WERI-Rb-1 (cell line): Measurements from ENCODE around the gene JAG1.

ENCODE experiments used
- DNase-seq: peaks from one replicate; pipeline ENCODE4 v3.0.0-alpha.2; 2020
- H3K27ac ChIP-seq: fragments of 250-450 bp; sonication (Bioruptor Pico); 2 replicates; pipeline ENCODE4 v1.5.1; 2020; ENCODE audit warnings: mild to moderate bottlenecking, moderate library complexity
- H3K27me3 ChIP-seq: fragments of 250-450 bp; sonication (Bioruptor Pico); 2 replicates; pipeline ENCODE4 v1.5.1; 2021; ENCODE audit warnings: mild to moderate bottlenecking, low read depth, moderate library complexity; ENCODE audit not compliant: insufficient read depth, severe bottlenecking
- H3K36me3 ChIP-seq: fragments of 250-450 bp; sonication (Bioruptor Pico); 2 replicates; pipeline ENCODE4 v1.5.1; 2020; ENCODE audit warnings: mild to moderate bottlenecking, moderate library complexity
- H3K4me3 ChIP-seq: 2 replicates; pipeline ENCODE4 v1.5.1; 2011; ENCODE audit warnings: low read depth, mild to moderate bottlenecking, control low read depth, low read length
- H3K9me3 ChIP-seq: fragments of 250-450 bp; sonication (Bioruptor Pico); 2 replicates; pipeline ENCODE4 v1.5.1; 2021; ENCODE audit warnings: mild to moderate bottlenecking, moderate library complexity; ENCODE audit not compliant: severe bottlenecking
- CTCF ChIP-seq: IDR thresholded peaks from 2 replicates; pipeline ENCODE4 v1.5.1; 2011; ENCODE audit warnings: low read depth, mild to moderate bottlenecking, control low read depth, inconsistent platforms, low read length

JAG1 gene

GRCh38 chr20:10681494-10681893 lies 7.7 kb upstream of the JAG1 start:
- no peaks in the 10 kb centered on the region for H3K27me3 ChIP-seq

GRCh38 chr20:10680571-10680970 lies 6.8 kb upstream of the JAG1 start:
- TF ChIP-seq CTCF: no peak
- Histone ChIP-seq H3K4me3 (no peak overlapping the region), H3K36me3 (no peaks in the 10 kb centered on the region), H3K27ac (no peak overlapping the region), H3K9me3 (no peaks in the 10 kb centered on the region), H3K27me3 (no peaks in the 10 kb centered on the region)
- DNase-seq: no peak

More at GRCh38 chr20:10681494-10681893, 7.7 kb upstream of the JAG1 start:
- no peak overlapping the region for H3K27ac ChIP-seq
- no peak for DNase-seq
- H3K36me3 ChIP-seq: no peaks in the 10 kb centered on the region
- H3K4me3 ChIP-seq: no peak overlapping the region
- TF ChIP-seq CTCF: no peak
- no peaks in the 10 kb centered on the region for H3K9me3 ChIP-seq

- TF ChIP-seq CTCF: no peak
- Histone ChIP-seq H3K4me3 (no peak overlapping the region), H3K9me3 (no peaks in the 10 kb centered on the region), H3K27ac (no peak overlapping the region), H3K36me3 (no peaks in the 10 kb centered on the region), H3K27me3 (no peaks in the 10 kb centered on the region)
- DNase-seq: no peak
Measured at GRCh38 chr20:10679269-10679668, 5.5 kb upstream of the JAG1 start.

- Histone ChIP-seq H3K27me3 (peaks cover 7% of the 10 kb centered on the region), H3K4me3 (no peak overlapping the region), H3K36me3 (no peaks in the 10 kb centered on the region), H3K9me3 (no peaks in the 10 kb centered on the region), H3K27ac (no peak overlapping the region)
- TF ChIP-seq CTCF: no peak
- no peak for DNase-seq
Measured at GRCh38 chr20:10676518-10676917, 2.7 kb upstream of the JAG1 start.

GRCh38 chr20:10675450-10675848 lies 1.6 kb upstream of the JAG1 start:
- peaks cover 7% of the 10 kb centered on the region for H3K27me3 ChIP-seq
- H3K9me3 ChIP-seq: no peaks in the 10 kb centered on the region
- no peak for TF ChIP-seq CTCF
- no peak for DNase-seq
- no peak overlapping the region for H3K4me3 ChIP-seq
- no peak overlapping the region for H3K27ac ChIP-seq
- no peaks in the 10 kb centered on the region for H3K36me3 ChIP-seq

GRCh38 chr20:10674684-10675449 lies 1.1 kb upstream of the JAG1 start:
- peak; percentile 87 for TF ChIP-seq CTCF
- Histone ChIP-seq H3K27ac (peak overlapping the region; percentile 39; the same call in 1 of the 2 replicates), H3K4me3 (peak overlapping the region; percentile 83), H3K36me3 (no peaks in the 10 kb centered on the region), H3K9me3 (no peaks in the 10 kb centered on the region), H3K27me3 (peaks cover 7% of the 10 kb centered on the region)
- DNase-seq: peak; percentile 81
